ENCODE results near the gene ATP6V1F.

The ATP6V1F gene

GRCh38 chr7:128849156-128849515 is 13.5 kb upstream of the ATP6V1F start:
- DNase-seq, result no peak

- DNase-seq, result no peak
Observed at GRCh38 chr7:128849804-128850490, 12.7 kb upstream of the ATP6V1F start.

GRCh38 chr7:128852537-128853254 is 10.0 kb upstream of the ATP6V1F start:
- no peak for DNase-seq

- no peak for DNase-seq
Observed at GRCh38 chr7:128853799-128854198, 8.9 kb upstream of the ATP6V1F start.

GRCh38 chr7:128854396-128854795 is 8.3 kb upstream of the ATP6V1F start:
- no peak for DNase-seq

- no peak for DNase-seq
Observed at GRCh38 chr7:128855559-128855958, 7.1 kb upstream of the ATP6V1F start.

GRCh38 chr7:128856001-128856718 is 6.5 kb upstream of the ATP6V1F start:
- DNase-seq, result no peak

- DNase-seq, result no peak
Observed at GRCh38 chr7:128858380-128859231, 4.0 kb upstream of the ATP6V1F start.

GRCh38 chr7:128859232-128860157 is 3.2 kb upstream of the ATP6V1F start:
- DNase-seq, result no peak

- DNase-seq, result no peak
Observed at GRCh38 chr7:128860158-128861073, 2.2 kb upstream of the ATP6V1F start.

- no peak for DNase-seq
Observed at GRCh38 chr7:128861957-128862570, 592 bp upstream of the ATP6V1F start.

GRCh38 chr7:128863433-128863989 is 855 bp downstream of the ATP6V1F start:
- peak; percentile 34 to 42 for DNase-seq

GRCh38 chr7:128865303-128865702 is 2.6 kb downstream of the ATP6V1F start:
- no peak for DNase-seq

GRCh38 chr7:128865996-128866877 is 3.6 kb downstream of the ATP6V1F start:
- no peak for DNase-seq

- no peak for DNase-seq
Observed at GRCh38 chr7:128867241-128867640, 4.6 kb downstream of the ATP6V1F start.

- no peak for DNase-seq
Observed at GRCh38 chr7:128867842-128868623, 5.4 kb downstream of the ATP6V1F start.

GRCh38 chr7:128868624-128869137 is 6.0 kb downstream of the ATP6V1F start:
- DNase-seq, result no peak
